GM21367 (cell line): ENCODE measurements around the gene EXD1.

Source experiments
- ATAC-seq: cut with Tn5 transposase; IDR thresholded peaks from one replicate; pipeline ENCODE4 v1.9.1; 2021; ENCODE audit not compliant: unreplicated experiment

EXD1 gene

DNA sequence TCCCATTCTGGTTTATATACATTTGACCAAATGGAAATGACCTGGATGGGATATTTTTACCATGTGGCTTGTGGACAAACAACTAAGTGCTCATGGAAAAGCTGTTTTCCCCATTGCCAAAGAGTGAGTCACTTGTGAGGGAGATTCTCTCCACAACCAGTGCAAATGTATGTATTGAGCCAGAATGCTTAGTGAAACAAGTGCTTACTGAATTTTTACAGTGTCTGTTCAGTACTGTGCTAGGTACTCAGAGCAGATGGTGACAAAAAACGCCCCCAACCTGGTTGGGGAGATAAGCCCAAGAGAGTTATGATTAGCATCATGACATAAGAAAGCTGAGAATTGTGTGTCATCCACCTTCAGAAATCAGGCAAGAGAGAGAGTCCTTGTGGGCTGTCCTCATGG, 2.8 kb upstream of the EXD1 start:
- no peak for ATAC-seq

DNA sequence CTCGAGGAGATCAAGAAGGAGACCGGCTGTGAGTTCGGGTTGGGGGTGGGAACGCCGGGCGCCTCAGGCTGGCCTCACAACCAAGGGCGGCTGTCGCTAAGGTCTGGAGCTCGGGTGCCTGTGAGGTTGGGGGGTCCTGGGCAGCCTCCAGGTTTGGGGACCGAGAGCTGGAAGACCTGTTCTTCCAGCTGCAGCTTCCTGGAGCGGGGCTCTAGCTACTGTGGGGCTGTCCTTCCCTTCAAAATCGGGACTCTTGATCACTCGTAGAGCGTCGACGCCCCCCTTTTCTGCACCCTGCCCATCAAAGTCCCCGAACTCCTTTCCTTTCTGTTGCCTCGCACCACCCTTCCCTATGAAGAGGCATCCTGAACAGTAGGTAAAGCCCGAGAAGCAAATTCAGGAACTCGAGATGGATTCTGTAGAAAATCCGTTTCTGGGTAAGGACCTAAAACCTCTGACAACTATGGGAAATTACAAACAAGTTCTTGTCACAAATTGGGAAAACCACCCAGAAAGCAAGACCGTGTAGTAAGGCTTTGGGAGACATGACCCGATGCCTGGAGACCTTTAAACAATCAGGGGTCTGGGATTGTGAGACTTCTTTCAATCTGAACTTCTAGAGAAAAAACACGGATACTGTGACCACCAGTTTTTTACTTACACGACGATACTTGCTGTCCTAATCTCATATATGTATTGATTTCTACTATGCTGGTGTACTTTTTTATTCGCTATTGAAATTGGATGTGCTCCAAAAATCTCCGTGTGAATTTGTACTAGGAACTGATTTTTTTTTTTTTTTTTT, 1.1 kb upstream of the EXD1 start:
- ATAC-seq = no peak

DNA sequence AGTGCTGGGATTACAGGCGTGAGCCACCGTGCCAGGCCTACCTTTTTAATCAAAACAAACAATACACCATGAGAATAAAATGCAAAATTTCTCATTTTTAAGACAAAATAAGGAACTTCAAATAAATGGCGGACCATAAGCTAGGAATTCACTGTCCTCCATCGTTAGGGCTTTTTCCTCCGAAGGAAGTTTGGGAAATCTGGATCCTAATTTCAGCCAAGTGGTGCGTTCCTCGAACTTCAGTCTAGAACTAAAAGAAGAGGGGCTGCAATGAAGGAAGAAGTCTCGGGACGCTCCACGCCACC, 260 bp downstream of the EXD1 start:
- ATAC-seq = no peak

DNA sequence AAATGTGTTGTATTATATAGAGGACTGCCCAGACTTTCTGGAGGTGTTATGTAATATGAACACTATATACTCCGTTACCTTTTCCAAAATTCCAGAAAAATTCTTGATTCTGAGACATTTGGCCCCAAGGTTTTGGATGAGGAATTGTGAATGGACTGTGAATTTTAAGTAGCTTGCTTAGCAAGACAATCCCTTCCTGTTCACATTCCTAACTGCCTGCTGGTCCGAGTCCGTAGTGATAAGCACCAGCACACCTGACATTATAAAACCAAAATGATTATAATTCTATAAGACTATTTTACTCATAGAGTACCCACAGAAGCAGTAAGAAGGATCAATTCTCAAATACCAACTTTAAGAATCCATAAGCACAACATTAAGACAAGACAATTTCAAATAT, 11.2 kb downstream of the EXD1 start:
- no peak for ATAC-seq

DNA sequence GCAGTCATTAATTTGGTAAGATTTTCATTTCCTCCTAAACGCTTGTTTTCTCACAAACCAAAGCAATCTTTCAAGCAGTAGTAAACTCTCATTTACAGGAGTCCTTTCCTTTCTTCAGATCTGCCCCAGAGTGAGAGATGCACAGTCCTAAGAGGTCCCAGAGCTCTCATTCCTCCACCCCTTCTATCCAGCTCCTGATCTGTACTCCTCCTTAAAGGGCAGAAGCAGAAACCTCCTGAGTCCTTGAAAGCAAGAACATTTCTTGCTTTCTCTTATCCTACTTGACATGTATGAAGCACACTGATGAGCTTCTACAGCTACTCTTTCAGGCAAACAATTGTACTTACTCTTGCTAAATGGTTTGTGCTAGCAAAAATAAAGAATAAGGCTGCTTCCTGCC, 11.7 kb downstream of the EXD1 start:
- ATAC-seq = no peak

DNA sequence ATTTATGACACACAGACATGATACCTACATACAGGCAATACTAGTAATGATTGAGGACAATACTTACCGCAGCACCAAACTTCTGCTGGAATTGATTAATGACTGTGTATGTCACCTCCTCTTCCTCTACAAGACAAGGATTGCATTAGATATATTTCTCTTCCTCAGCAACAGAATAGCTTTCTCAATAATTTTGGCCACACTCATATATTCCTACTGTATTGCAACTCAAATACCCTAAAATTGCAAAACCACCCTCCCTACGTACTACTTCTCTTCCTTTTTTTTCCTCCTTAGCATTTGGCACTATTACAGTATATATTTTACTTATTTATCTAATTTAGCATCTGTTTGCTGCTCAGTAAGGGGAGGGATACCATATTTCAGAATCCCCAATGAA, 14.8 kb downstream of the EXD1 start:
- ATAC-seq = no peak

DNA sequence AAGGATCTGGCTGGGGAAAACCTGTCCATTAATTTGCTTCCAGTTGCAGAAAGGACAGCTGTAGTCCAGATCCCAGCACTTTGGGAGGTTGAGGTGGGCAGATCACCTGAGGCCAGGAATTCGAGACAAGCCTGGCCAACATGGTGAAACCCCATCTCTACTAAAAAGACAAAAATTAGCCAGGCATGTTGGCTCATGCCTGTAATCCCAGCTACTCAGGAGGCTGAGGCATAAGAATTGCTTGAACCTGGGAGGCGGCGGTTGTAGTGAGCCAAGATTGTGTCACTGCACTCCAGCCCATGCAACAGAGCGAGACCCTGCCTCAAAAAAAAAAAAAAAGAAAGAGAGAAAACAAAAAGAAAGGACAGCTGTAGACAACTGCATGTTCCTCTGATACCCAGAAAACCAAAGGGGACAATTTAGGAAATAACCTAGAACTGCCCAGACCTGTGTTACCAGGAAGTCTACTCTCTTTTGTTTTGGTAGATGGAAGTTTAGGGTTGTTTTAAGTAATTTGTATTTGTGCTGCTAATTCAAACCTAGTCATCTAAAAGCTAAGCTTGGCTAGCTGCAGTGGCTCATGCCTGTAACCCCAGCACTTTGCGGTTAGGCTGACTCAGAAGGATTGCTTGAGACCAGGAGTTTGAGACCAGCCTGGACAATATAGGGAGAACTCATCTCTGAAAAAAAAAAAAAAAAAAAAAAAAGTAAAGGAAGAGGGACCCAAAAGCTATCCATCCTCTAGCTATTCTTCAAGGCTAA, 22.7 kb downstream of the EXD1 start:
- no peak for ATAC-seq

DNA sequence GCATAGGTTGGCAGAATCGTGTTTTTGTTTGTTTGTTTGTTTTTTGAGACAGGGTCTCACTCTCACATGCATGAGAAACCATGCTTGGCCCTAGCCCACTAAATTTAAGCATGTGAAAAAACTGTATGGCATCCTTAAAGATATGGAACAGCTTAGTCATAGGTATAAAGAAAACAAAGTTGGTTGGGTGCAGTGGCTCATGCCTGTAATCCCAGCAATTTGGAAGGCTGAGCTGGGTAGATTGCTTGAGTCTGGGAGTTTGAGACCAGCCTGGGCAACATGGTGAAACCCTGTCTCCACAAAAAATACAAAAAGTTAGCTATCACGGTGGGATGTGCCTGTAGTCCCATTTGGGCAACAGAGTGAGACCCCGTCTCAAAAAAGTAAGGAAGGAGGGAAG, 25.2 kb downstream of the EXD1 start:
- no peak for ATAC-seq

DNA sequence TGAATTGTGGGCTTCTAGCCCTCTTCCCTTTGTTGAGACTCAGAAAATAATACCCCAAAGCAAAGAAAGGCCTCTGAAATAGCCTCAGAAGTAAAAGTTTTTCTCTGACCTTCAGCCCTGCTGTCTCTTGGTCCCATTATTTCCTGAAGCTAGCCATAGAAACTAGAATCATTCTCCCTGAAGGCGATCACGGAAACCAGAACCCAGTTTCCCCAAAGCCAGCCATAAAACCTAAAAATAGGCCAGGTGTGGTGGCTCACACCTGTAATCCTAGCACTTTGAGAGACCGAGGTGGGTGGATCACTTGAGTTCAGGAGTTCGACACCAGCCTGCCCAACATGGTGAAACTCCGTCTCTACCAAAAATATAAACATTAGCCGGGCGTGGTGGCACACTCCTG, 27.2 kb downstream of the EXD1 start:
- no peak for ATAC-seq

DNA sequence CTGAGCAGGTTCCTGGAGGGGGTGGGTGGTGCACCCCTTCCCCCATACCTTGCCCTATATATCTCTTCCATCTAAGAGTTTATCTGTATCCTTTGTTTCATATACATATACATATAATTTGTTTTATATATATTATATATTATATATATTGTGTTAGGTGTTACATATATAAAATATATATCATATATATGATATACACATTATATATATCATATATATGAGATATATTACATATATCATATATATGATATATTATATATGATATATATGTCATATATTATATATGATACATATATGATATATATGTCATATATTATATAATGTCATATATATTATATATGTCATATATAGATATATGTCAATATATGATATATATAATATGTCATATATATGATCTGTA, 31.1 kb downstream of the EXD1 start:
- no peak for ATAC-seq

DNA sequence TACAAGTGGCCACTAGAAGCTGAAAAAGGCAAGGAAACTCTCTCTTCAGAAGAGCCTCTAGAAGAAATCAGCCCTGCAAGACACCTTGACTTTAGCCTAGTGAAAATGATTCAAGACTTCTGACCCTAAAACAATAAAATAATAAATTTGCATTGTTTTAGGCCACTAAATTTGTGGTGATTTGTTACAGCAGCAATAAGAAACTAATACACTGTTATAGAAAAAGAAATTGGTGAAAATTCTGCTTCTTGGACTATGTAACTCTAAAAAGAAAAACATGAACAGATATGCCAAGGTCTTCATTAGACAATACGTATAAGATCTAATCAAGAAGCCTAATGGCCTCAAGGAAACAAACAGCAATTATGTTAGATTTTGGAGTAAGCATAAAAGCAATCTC, 36.1 kb downstream of the EXD1 start:
- no peak for ATAC-seq

DNA sequence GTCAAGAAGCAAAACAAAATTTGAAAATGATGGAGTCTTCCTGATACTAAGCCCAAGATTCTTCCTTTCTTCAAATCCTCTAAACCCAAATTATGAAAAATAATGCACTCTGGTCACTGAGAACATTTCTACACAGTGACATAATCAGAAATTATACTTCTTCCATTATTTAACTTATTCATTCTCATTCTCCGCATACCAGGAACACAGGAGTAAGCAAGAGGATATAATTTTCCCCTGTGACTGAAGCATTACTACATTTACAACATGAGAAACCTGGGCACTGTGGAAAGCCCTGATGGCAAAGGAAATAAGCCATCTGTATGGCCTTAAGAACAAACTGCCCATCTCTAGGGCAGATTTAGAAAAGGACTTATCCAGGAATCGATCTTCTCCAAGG, 47.0 kb downstream of the EXD1 start:
- ATAC-seq = no peak

DNA sequence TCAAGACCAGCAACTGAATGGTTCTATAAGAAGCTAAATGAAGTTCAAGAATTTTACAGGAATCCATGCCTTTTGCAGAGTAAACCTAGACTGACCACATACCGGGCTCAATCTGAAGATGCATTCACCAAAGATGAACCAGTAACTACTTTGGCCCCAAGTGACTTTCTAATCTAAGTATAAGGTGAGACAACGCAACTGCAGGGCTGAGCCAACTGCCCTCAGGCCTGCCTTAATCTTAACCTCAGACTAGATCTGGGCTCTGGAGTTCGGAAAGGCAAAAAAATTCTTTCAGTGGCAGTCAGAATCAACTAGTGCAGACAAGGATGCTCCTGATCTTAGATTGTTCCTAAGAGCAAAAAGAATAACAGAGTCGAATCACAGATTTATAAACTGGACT, 48.3 kb downstream of the EXD1 start:
- no peak for ATAC-seq

DNA sequence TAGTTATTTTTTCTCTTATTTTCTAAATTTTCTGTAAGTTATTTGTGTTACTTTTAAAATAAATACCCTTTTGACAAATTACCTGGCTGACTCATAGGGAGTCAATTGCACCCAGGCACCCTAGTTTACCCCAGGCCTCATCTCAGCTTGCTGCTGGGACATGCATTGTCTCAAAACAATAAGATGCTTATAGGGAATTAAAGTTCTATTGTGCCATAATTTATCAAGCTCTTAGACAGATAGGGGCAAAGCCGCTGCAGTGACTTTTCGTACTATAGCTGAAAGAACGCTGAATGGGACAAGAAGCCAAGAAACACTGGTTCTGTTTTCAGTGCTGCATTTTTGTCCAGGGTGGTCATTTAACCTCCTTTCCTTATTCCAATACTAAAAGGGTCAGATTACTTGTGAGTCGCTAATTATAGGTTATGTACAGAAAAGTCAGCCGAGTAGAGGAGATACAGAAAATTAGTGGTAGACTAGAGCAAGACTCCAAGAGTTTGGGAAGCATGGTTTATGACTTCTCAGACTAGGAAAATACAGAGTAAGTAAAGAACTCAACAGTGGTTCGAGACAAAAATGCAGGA, 50.3 kb downstream of the EXD1 start:
- ATAC-seq = no peak

DNA sequence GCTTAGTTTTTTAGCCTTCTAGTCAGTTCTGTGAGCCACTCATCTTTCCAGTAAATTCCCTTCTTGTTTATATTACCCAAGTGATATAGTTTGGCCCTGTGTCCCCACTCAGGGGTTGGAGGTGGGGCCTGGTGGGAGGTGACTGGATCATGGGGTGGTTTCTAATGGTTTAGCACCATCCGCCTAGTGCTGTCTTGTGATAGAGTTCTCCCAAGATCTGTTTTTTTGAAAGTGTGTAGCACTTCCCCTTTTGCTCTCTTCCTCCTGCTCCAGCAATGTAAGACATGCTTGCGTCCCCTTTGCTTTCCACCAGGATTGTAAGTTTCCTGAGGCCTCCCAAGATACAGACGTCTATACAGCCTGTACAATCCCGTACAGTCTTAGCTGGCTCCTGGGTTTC, 60.8 kb downstream of the EXD1 start:
- no peak for ATAC-seq

DNA sequence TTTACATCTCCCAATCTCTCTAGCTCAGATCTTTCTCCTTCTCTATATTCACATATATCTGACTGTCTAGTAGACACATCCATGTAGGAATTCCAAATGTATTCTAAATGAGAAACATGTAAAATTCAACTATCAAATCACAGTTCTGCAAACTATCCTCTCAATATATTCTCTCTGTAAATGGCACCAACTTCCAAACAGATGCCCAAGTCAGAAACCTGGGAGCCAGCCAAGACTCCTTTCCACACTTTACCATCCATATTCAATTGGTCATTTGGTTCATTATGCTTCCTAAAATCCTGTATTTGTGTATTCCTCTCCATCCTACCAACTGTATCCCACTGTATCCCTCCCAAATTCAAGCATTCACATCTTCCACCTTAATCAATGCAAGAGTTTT, 61.5 kb downstream of the EXD1 start:
- ATAC-seq = no peak

DNA sequence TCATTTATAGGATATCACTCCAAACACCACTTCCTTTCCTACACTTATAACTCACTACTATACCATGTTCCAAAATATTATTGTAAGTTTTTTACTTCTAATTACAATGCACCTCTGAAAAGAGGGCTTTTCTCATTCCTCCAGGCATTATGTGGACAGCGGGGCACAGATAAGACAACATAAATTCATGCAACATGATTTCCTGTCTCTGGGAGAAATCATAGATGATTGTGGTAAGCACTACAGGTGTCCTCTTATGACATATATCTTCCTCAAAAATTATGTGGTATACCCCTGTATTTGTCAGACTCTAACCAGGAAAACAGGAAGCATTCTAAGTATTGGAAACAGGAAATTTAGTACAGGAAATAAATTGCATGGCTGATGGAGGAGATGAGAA, 68.8 kb downstream of the EXD1 start:
- ATAC-seq = no peak

DNA sequence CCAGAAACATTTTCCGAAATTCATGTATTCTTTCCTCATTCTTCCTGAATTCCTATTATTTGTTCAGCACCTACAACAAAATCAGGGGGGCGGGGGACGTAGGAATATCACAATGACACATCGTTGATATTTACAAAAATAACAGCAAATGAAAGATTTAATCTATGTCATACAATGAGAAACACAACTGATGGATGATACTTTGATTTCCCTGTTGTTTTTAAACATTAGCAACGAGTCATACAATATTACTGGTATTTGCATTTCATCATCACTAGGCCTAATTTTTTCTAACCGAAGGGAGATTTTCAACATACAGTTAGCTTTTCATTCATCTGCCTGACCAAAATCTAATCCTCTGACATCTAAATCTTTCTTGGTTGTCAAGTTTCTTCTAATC, 69.2 kb downstream of the EXD1 start:
- no peak for ATAC-seq

DNA sequence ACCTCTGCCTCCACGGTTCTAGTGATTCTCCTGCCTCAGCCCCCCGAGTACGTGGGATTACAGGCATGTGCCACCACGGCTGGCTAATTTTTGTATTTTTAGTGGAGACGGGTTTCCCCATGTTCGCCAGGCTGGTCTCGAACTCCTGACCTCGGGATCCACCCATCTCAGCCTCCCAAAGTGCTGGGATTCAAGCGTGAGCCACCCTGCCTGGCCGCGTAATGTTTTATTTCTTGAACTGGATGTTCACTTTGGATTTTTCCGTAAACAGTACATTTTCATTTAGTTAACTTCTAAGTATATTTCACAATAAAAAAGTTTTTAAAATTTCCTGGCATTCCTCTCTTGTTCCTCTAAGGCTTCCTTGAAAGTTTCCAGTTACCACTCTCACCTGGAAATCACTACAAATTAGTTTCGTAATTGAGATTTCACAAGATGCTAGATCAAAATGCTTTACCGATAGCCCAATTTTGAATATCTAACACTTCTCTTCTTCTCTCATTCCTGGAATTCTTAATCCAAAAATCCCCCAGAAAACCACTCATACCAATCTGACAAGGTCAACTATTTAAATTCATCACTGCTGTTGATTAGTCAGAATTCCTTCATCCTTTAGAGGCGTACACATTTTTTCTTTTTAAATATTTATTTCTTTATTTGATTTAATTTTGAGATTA, 69.8 kb downstream of the EXD1 start:
- no peak for ATAC-seq

DNA sequence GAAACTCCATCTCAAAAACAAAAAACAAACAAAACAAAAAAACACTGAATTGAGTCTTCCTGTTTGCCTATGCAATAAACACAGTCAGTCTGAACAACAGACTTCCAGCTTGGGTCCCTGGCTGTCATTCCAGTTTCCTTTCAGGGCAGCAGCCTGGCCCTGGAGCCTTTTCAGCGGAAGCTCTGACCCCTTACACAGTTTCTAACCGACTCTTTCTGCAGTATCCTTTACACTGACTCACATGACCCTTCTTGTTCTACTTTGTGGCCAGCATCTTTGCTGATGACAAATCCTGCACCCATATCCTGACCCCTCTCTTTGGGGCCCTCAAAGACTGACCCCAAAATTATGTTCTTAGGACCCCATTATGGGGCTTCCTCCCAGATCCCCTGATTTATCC, 76.1 kb downstream of the EXD1 start:
- no peak for ATAC-seq

DNA sequence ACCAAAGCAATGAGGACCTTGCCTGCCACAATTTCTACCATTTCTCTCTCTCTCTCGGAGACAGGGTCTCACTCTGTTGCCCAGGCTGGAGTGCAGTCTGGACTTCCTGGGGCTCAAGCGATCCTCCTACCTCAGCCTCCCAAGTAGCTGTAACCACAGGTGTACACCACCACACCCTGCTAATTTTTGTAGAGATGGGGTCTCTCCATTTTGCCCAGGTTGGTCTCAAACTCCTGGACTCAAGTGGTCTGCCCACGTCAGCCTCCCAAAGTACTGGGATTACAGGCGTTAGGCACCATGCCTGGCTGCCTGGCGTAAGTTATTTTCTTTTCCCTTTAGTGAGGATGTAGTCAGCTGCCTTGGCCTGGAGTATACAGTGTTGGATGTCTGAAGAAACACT, 76.8 kb downstream of the EXD1 start:
- ATAC-seq = no peak

DNA sequence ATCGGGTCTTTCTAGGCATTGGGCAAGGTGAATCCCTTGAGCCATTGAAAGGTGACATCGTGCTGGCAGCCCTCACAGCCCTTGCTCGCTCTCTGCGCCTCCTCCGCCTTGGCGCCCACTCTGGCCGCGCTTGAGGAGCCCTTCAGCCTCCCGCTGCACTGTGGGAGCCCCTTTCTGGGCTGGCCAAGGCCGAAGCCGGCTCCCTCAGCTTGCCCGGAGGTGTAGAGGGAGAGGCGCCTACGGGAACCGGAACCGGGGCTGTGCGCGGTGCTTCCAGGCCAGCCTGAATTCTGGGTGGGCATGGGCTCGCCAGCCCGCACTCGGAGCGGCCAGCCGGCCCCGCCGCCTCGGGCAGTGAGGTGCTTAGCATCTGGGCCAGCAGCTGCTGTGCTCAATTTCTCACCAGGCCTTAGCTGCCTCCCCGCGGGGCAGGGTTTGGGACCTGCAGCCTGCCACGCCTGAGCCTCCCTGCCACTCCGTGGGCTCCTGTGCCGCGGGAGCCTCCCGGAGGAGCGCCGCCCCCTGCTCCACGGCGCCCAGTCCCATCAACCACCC, 79.0 kb downstream of the EXD1 start:
- ATAC-seq = no peak
